ENCODE results near the gene CERT1.

- TF ChIP-seq TCF7L2 (IDR thresholded peaks at IDR 0.05; ENCODE audit: low read depth, low read length) (no peak), PYGO2 (tag; IDR thresholded peaks at IDR 0.05) (no peak), TARDBP (IDR thresholded peaks at IDR 0.05) (no peak), ZBTB7A (IDR thresholded peaks at IDR 0.05; ENCODE audit: borderline replicate concordance, control insufficient read depth, low read depth, low read length) (no peak)
- TF ChIP-seq, protein P1, sequence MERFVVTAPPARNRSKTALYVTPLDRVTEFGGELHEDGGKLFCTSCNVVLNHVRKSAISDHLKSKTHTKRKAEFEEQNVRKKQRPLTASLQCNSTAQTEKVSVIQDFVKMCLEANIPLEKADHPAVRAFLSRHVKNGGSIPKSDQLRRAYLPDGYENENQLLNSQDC (CRISPR knock-in tag; IDR thresholded peaks at IDR 0.05): no peak
Observed at GRCh38 chr5:75532190-75532589, 20.8 kb upstream of the CERT1 start.
